ACHN (cell line): Measurements from ENCODE around the gene ARID5B.

ENCODE experiments used
- DNase-seq: peaks from one replicate; pipeline ENCODE4 v3.0.0-alpha.2; 2015
- in situ Hi-C: cut with HindIII; loops from 2 replicates; pipeline ENCODE4 v1.10.0; 2017; ENCODE audit warnings: low sequenced_read_pairs, low pct_ligation_motif_present, low pct_unique_long_range_greater_than_20kb

ARID5B gene

GRCh38 chr10:62048470-62048869 is 147.0 kb downstream of the ARID5B start:
- in situ Hi-C loops: no loop called here
- DNase-seq: no peak

- peak; percentile 89 for DNase-seq
- in situ Hi-C loops: no loop called here
Observed at GRCh38 chr10:62048919-62049623, 147.6 kb downstream of the ARID5B start.

- in situ Hi-C loops: no loop called here
- peak; percentile 20 for DNase-seq
Observed at GRCh38 chr10:62049624-62050345, 148.3 kb downstream of the ARID5B start.

- in situ Hi-C loops: no loop called here
- peak; percentile 34 for DNase-seq
Observed at GRCh38 chr10:62050346-62050892, 148.9 kb downstream of the ARID5B start.

- in situ Hi-C loops: no loop called here
- DNase-seq: peak; percentile 93
Observed at GRCh38 chr10:62050893-62051433, 149.5 kb downstream of the ARID5B start.

GRCh38 chr10:62052276-62052675 is 150.8 kb downstream of the ARID5B start:
- DNase-seq: no peak
- in situ Hi-C loops: no loop called here

- in situ Hi-C loops: no loop called here
- DNase-seq: no peak
Observed at GRCh38 chr10:62053860-62054259, 152.4 kb downstream of the ARID5B start.

GRCh38 chr10:62054408-62054807 is 152.9 kb downstream of the ARID5B start:
- in situ Hi-C loops: no loop called here
- DNase-seq: no peak

- in situ Hi-C loops: no loop called here
- DNase-seq: no peak
Observed at GRCh38 chr10:62054830-62055229, 153.3 kb downstream of the ARID5B start.

GRCh38 chr10:62056219-62056618 is 154.7 kb downstream of the ARID5B start:
- in situ Hi-C loops: no loop called here
- no peak for DNase-seq

- in situ Hi-C loops: no loop called here
- DNase-seq: no peak
Observed at GRCh38 chr10:62056698-62057097, 155.2 kb downstream of the ARID5B start.

GRCh38 chr10:62057359-62057758 is 155.9 kb downstream of the ARID5B start:
- in situ Hi-C loops: no loop called here
- no peak for DNase-seq

GRCh38 chr10:62057850-62058249 is 156.4 kb downstream of the ARID5B start:
- in situ Hi-C loops: no loop called here
- DNase-seq: no peak

- in situ Hi-C loops: no loop called here
- no peak for DNase-seq
Observed at GRCh38 chr10:62058476-62058875, 157.0 kb downstream of the ARID5B start.

GRCh38 chr10:62058896-62059216 is 157.4 kb downstream of the ARID5B start:
- in situ Hi-C loops: no loop called here
- DNase-seq: no peak

- no peak for DNase-seq
- in situ Hi-C loops: no loop called here
Observed at GRCh38 chr10:62059217-62059920, 157.9 kb downstream of the ARID5B start.

GRCh38 chr10:62062028-62062427 is 160.5 kb downstream of the ARID5B start:
- no peak for DNase-seq
- in situ Hi-C loops: no loop called here

- in situ Hi-C loops: no loop called here
- no peak for DNase-seq
Observed at GRCh38 chr10:62062752-62063512, 161.4 kb downstream of the ARID5B start.
